PC-3 (cell line): Measurements from ENCODE around the gene RAB33B. TPM values are rescaled to one million over a fixed set of nuclear protein-coding genes. Genes with fewer than 3 reads are reported as not detected.
A peak's percentile ranks its signal among the peaks of the same experiment; 100 is the strongest.

Source experiments
- ATAC-seq: fragments of 200-7000 bp; cut with Tn5 transposase; 2 replicates; pipeline ENCODE4 v1.9.1; 2020; ENCODE audit warnings: mild to moderate bottlenecking, moderate library complexity
- BruUV-seq: library from RNA; stranded (reverse); fragments of 400-500 nt; replicated peaks from 2 replicates; lab custom pipeline; 2021; lab: Mats Ljungman, UMichigan
- CTCF ChIA-PET: fragments of 300-600 bp; sonication (Branson Sonifier 250); formaldehyde crosslinking; loops from one replicate; lab custom pipeline; 2022; ENCODE audit warnings: antibody characterized with exemption; lab: Charles Lee
- POLR2A ChIA-PET: fragments of 300-600 bp; sonication (Branson Sonifier 250); formaldehyde crosslinking; loops from one replicate; lab custom pipeline; 2022; ENCODE audit warnings: antibody characterized with exemption; ENCODE audit not compliant: unreplicated experiment; lab: Charles Lee
- DNase-seq: peaks from one replicate; pipeline ENCODE4 v3.0.0-alpha.2; 2015
- H2AFZ ChIP-seq: fragments of 300-600 bp; sonication (generic); 2 replicates; pipeline ENCODE4 v1.6.0; 2016; ENCODE audit warnings: antibody characterized with exemption, low read length
- H3F3A ChIP-seq: fragments of 300-600 bp; sonication (generic); one replicate; pipeline ENCODE4 v1.6.0; 2017; ENCODE audit warnings: antibody characterized with exemption, low read length, control low read depth, mild to moderate bottlenecking; ENCODE audit not compliant: unreplicated experiment
- H3K27ac ChIP-seq: fragments of 300-600 bp; sonication (generic); 2 replicates; pipeline ENCODE4 v1.5.1; 2016; ENCODE audit warnings: mild to moderate bottlenecking, low read length
- H3K27me3 ChIP-seq: fragments of 300-600 bp; sonication (generic); 2 replicates; pipeline ENCODE4 v1.6.1; 2016; ENCODE audit warnings: low read length, mixed read lengths
- H3K36me3 ChIP-seq: fragments of 300-600 bp; sonication (generic); 2 replicates; pipeline ENCODE4 v1.6.1; 2016; ENCODE audit warnings: low read depth, mixed run types, low read length, mixed read lengths
- H3K4me1 ChIP-seq: fragments of 300-600 bp; sonication (generic); 2 replicates; pipeline ENCODE4 v1.5.1; 2016; ENCODE audit warnings: low read length; ENCODE audit not compliant: insufficient read depth
- H3K4me2 ChIP-seq: fragments of 300-600 bp; sonication (generic); 2 replicates; pipeline ENCODE4 v1.6.0; 2016; ENCODE audit warnings: low read length
- H3K4me3 ChIP-seq: fragments of 300-600 bp; sonication (generic); 2 replicates; pipeline ENCODE4 v1.5.1; 2016; ENCODE audit warnings: mild to moderate bottlenecking, low read length, mixed read lengths
- H3K79me2 ChIP-seq: fragments of 300-600 bp; sonication (generic); 2 replicates; pipeline ENCODE4 v1.6.1; 2017; ENCODE audit warnings: low read length, mixed read lengths
- H3K9ac ChIP-seq: fragments of 300-600 bp; sonication (generic); 2 replicates; pipeline ENCODE4 v1.6.0; 2016; ENCODE audit warnings: mild to moderate bottlenecking, low read length
- H3K9me2 ChIP-seq: fragments of 300-600 bp; sonication (generic); replicated peaks from 2 replicates; pipeline ENCODE4 v1.6.1; 2016; ENCODE audit warnings: mixed run types, low read length, mixed read lengths
- H3K9me3 ChIP-seq: fragments of 300-600 bp; sonication (generic); 2 replicates; pipeline ENCODE4 v1.6.1; 2016; ENCODE audit warnings: low read length, mixed read lengths
- H4K20me1 ChIP-seq: fragments of 300-600 bp; sonication (generic); 2 replicates; pipeline ENCODE4 v1.6.1; 2016; ENCODE audit warnings: low read length, mixed read lengths
- CTCF ChIP-seq: fragments of 300-600 bp; sonication (generic); conservative IDR thresholded peaks from 2 replicates; pipeline ENCODE4 v1.5.1; 2017; ENCODE audit warnings: antibody characterized with exemption, low read depth, mild to moderate bottlenecking, low read length
- EZH2 ChIP-seq: fragments of 300-600 bp; sonication (generic); IDR thresholded peaks from one replicate; pipeline ENCODE4 v1.6.1; 2017; ENCODE audit warnings: antibody characterized with exemption, mild to moderate bottlenecking, low read length; ENCODE audit not compliant: unreplicated experiment
- EZH2phosphoT487 ChIP-seq: fragments of 300-600 bp; sonication (generic); IDR thresholded peaks from 2 replicates; pipeline ENCODE4 v1.6.1; 2018; ENCODE audit warnings: mild to moderate bottlenecking, antibody characterized with exemption, low read length, borderline replicate concordance
- intact Hi-C: fragments of 100-400 bp; cut with micrococcal nuclease; formaldehyde crosslinking; loops from 2 replicates; pipeline ENCODE4 v1.9.0; 2023
- total RNA-seq: library from RNA; depleted of rRNA; stranded (reverse); fragments of >200 nt; gene quantifications from 2 replicates; pipeline ENCODE4 v1.2.3, GENCODE V29; 2014

The RAB33B gene
- total RNA-seq, 1 experiment from 2014 or later, result 4.4 TPM

DNA sequence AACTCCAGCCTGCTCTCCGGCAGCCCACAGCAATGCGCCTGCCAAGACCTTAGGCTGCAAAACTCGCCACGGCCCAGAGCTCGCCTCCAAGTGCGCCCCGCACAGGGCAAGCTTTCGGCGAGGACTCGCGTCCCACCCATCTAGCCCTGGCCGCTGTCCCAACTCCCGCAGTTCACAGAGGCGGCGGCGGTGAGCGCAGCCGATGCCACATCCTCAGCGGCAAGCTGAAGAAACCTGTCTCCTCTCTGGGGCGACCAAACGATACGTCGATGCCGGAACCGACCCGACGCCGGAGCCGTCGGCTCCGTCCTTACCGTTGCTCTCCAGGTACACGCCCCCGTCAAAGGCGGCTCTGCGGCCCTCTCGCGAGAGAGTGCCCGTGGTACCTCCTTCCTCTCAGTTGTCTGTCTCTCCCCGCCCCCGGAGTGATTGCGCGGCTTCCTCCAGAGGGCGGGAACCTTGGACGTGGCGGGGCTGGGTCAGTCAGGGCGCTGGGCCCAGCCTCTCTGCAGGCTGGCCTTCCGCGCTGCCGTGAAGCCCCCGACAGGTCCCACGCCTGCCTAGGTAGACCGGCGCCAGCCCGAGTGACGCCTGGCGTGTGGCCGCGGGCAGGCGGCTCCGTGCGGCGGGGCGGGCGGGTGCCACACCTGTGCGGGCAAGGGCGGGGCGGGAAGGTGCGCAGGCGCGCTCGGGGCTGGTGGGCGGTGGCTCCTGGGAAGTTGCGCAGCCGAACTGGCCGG, 380 bp upstream of the RAB33B start:
- Histone ChIP-seq H3K36me3 (no peaks in the 10 kb centered on the region), H3K9me2 (no peaks in the 10 kb centered on the region), H4K20me1 (0 out of 2 replicates have a peak, but pooled peaks cover 7% of the 10 kb centered on the region), H3K9me3 (no peaks in the 10 kb centered on the region), H3K9ac (peak overlapping the region; percentile 78), H3K4me3 (peak overlapping the region; percentile 99), H3K79me2 (peaks cover 68% of the 10 kb centered on the region), H3K27me3 (no peaks in the 10 kb centered on the region), H3K4me2 (peak overlapping the region; percentile 98), H3K27ac (peak overlapping the region; percentile 90), H3K4me1 (peaks cover 39% of the 10 kb centered on the region), H2AFZ (peak overlapping the region; percentile 82), H3F3A (no peaks in the 10 kb centered on the region)
- ATAC-seq (peak; percentile 89), DNase-seq (peak; percentile 93)
- intact Hi-C loops, result loop anchor here (2.0 to 5.0 kb wide), 2 partner anchors 37 to 104 kb away; partner anchors contain the start of gene SETD7
- CTCF ChIA-PET, result interaction anchor here (0.6 kb wide), 1 partner anchor 16 kb away, joined by 3 read pairs; no protein-coding TSS in a partner anchor
- BruUV-seq, result no TSS peak
- peak; percentile 55 for TF ChIP-seq EZH2phosphoT487
- TF ChIP-seq CTCF, result peak; percentile 41
- TF ChIP-seq EZH2, result no peak
- POLR2A ChIA-PET, result no interaction called here

- no peaks in the 10 kb centered on the region for H3K9me3 ChIP-seq
- peak overlapping the region; percentile 78 for H3K9ac ChIP-seq
- no peaks in the 10 kb centered on the region for H3F3A ChIP-seq
- no peaks in the 10 kb centered on the region for H3K9me2 ChIP-seq
- peaks cover 42% of the 10 kb centered on the region for H3K4me1 ChIP-seq
- H3K36me3 ChIP-seq, result no peaks in the 10 kb centered on the region
- no peaks in the 10 kb centered on the region for H3K27me3 ChIP-seq
- ATAC-seq (no peak), DNase-seq (no peak)
- no TSS peak for BruUV-seq
- H3K4me2 ChIP-seq, result peak overlapping the region; percentile 98
- no peak overlapping the region for H2AFZ ChIP-seq
- peak overlapping the region; percentile 99 for H3K4me3 ChIP-seq
- H3K79me2 ChIP-seq, result peaks cover 81% of the 10 kb centered on the region
- 0 out of 2 replicates have a peak, but pooled peaks cover 7% of the 10 kb centered on the region for H4K20me1 ChIP-seq
- intact Hi-C loops, result no loop called here
- ChIA-PET CTCF (no interaction called here), POLR2A (no interaction called here)
- TF ChIP-seq CTCF (no peak), EZH2 (no peak), EZH2phosphoT487 (no peak)
- H3K27ac ChIP-seq, result no peak overlapping the region
Observed at GRCh38 chr4:139455126-139455538, 1.2 kb downstream of the RAB33B start.

GRCh38 chr4:139457318-139457717, 3.4 kb downstream of the RAB33B start:
- CTCF ChIA-PET, result no interaction called here
- Histone ChIP-seq H3K9me3 (no peaks in the 10 kb centered on the region), H3K79me2 (peaks cover 76% of the 10 kb centered on the region), H3K4me3 (no peak overlapping the region), H3K4me2 (peak overlapping the region; percentile 98), H4K20me1 (0 out of 2 replicates have a peak, but pooled peaks cover 7% of the 10 kb centered on the region), H3K27me3 (no peaks in the 10 kb centered on the region), H3F3A (no peaks in the 10 kb centered on the region), H3K36me3 (no peaks in the 10 kb centered on the region), H3K27ac (no peak overlapping the region), H3K9ac (no peak overlapping the region), H2AFZ (no peak overlapping the region), H3K9me2 (no peaks in the 10 kb centered on the region), H3K4me1 (peaks cover 33% of the 10 kb centered on the region)
- TF ChIP-seq CTCF, result no peak
- no peak for ATAC-seq
- POLR2A ChIA-PET, result no interaction called here
- peak; percentile 3 for DNase-seq
- intact Hi-C loops, result no loop called here
- no TSS peak for BruUV-seq
